ENCODE measurements around the gene SSR3. TPM values are rescaled to one million over a fixed set of nuclear protein-coding genes. Genes with fewer than 3 reads are reported as not detected.

The SSR3 gene
- total RNA-seq, 1 experiment from 2014 or later = 177 TPM

GRCh38 chr3:156577736-156578135 is 22.8 kb upstream of the SSR3 start:
- Histone ChIP-seq H3K79me2 (ENCODE audit: insufficient read depth, low read length) (no peaks in the 10 kb centered on the region), H3K9ac (ENCODE audit: low read length) (no peak overlapping the region), H3K4me3 (replicated peaks in 1 of 2; ENCODE audit: low read depth in 1 of 2, low read length in 2 of 2) (no peak overlapping the region), H3K4me1 (ENCODE audit: control insufficient read depth in 1 of 2, insufficient read depth in 2 of 2, low read length in 2 of 2) (no peaks in the 10 kb centered on the region), H2AFZ (ENCODE audit: low read depth, low read length, poor library complexity, severe bottlenecking) (no peak overlapping the region), H4K20me1 (ENCODE audit: insufficient read depth) (no peaks in the 10 kb centered on the region), H3K36me3 (ENCODE audit: control insufficient read depth in 1 of 2, insufficient read depth in 2 of 2, low read length in 2 of 2) (no peaks in the 10 kb centered on the region), H3K9me2 (ENCODE audit: insufficient read depth) (no peaks in the 10 kb centered on the region), H3K4me2 (ENCODE audit: low read length) (no peak overlapping the region), H3K27ac (ENCODE audit: low read depth, low read length) (no peak overlapping the region), H3K27me3 (ENCODE audit: insufficient read depth, low read length) (no peaks in the 10 kb centered on the region), H3K9me3 (ENCODE audit: control insufficient read depth in 1 of 2, insufficient read depth in 1 of 2, low read depth in 1 of 2, low read length in 2 of 2) (no peaks in the 10 kb centered on the region)
- intact Hi-C loops (cut with micrococcal nuclease) = no loop called here
- DNase-seq (ENCODE audit: low read depth, low spot score) (no peak), ATAC-seq (no peak)
- no TSS peak for BruUV-seq (replicated peaks)
- ChIA-PET RAD21 (ENCODE audit: low non-redundant PET in 1 of 2, low total read pairs in 2 of 2, uncharacterized antibody in 2 of 2, unreplicated experiment in 2 of 2) (no interaction called here), CTCF (no interaction called here), POLR2A (interaction anchor here (1.4 kb wide), 1 partner anchor 23 kb away, joined by 5 read pairs; the partner anchor contains the start of gene SSR3)
- TF ChIP-seq CEBPB (IDR thresholded peaks at IDR 0.05; ENCODE audit: low read depth) = no peak
- no peak for TF ChIP-seq ZFX (IDR thresholded peaks at IDR 0.05)
- TF ChIP-seq CBX3 (IDR thresholded peaks at IDR 0.05; ENCODE audit: low read depth) = no peak
- TF ChIP-seq ZNF274 (IDR thresholded peaks at IDR 0.05; ENCODE audit: low read depth, low read length) = no peak
- no peak for TF ChIP-seq JUND (IDR thresholded peaks at IDR 0.05)
- TF ChIP-seq EZH2 (IDR thresholded peaks at IDR 0.05) = no peak
- TF ChIP-seq ELF1 (IDR thresholded peaks at IDR 0.05; ENCODE audit: borderline replicate concordance, low read depth) = no peak
- TF ChIP-seq ATF3 (IDR thresholded peaks at IDR 0.05) = no peak
- TF ChIP-seq FOSL1 (IDR thresholded peaks at IDR 0.05; ENCODE audit: low read depth) = no peak
- no peak for TF ChIP-seq SRF (IDR thresholded peaks at IDR 0.05; ENCODE audit: low read depth)
- TF ChIP-seq CTCF (IDR thresholded peaks at IDR 0.05 in 2 of 3, conservative IDR thresholded peaks at IDR 0.05 in 1 of 3; ENCODE audit: borderline replicate concordance in 1 of 3, insufficient read depth in 1 of 3, low read depth in 2 of 3, low read length in 2 of 3) = no peak
- TF ChIP-seq MAX (IDR thresholded peaks at IDR 0.05) = no peak
- TF ChIP-seq EGR1 (IDR thresholded peaks at IDR 0.05; ENCODE audit: low read depth) = no peak
- no peak for TF ChIP-seq REST (IDR thresholded peaks at IDR 0.05; ENCODE audit: low read depth)

Measured in HCT116 (cell line).